Stomach (tissue), 4 donors: Measurements from ENCODE around the gene GABRB2.

ENCODE experiments used
- CTCF ChIP-seq, 7 experiments: fragments of 450-650 bp in 4 of 7; fragments of 200-600 bp in 3 of 7; sonication (generic) in 3 of 7; IDR thresholded peaks; one replicate each; pipeline ENCODE4 v1.5.1; 2016 to 2019; ENCODE audit warnings: antibody characterized with exemption in 7 of 7, control low read depth in 2 of 7, mild to moderate bottlenecking in 1 of 7
- POLR2A ChIP-seq, 4 donors: fragments of 450-650 bp; IDR thresholded peaks; one replicate each; pipeline ENCODE4 v1.6.1; 2016; ENCODE audit warnings: antibody characterized with exemption in 4 of 4, control low read depth in 2 of 4, mild to moderate bottlenecking in 1 of 4, moderate library complexity in 1 of 4
- POLR2AphosphoS5 ChIP-seq, 3 donors: sonication (generic); formaldehyde crosslinking; IDR thresholded peaks; one replicate each; pipeline ENCODE4 v1.6.1; 2016; ENCODE audit warnings: antibody characterized with exemption in 3 of 3

- no peak for TF ChIP-seq POLR2A (IDR thresholded peaks at IDR 0.05)
- TF ChIP-seq CTCF (IDR thresholded peaks at IDR 0.05): no peak
- no peak for TF ChIP-seq POLR2AphosphoS5 (IDR thresholded peaks at IDR 0.05)
These were observed 135.4 kb downstream of the GABRB2 start for GRCh38 chr5:161411156-161411555.
